ENCODE results near the gene CCDC27.

DNA sequence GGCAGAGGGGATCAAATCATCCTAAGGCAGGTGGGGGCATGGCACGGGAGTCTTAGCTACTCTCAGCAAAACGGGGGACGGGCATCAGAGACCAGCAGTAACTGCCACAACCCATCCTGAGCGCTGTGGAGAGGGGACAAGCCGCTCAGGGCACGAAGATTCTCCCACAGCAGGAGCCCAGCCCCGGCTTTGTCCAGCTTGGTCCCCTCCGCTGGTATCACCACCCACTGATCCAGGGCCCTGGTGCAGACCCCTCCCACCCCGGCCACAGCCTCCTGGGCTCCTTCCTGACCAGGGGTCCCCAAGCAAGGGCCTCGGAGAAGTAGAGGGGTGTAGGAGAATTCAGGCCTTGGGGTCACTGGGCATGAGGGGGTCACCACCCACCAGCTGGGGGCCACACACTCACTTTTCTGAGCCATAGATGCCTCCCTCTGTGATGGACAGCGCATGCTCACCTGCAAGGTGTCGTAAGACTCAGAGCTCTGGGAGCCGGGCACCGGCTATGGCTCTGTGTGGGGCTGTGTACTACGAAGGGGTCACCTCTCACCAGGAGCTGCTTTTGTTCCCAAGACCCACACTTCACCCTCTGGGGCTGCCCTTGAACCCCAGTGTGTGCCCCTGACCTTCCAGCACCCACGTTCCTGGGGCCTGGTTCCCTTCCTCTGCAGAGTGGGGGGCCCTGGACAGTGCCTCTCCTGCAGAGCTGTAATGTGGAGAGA is 18.0 kb downstream of the CCDC27 start:
- no peak for TF ChIP-seq ZNF274 (IDR thresholded peaks at IDR 0.05; ENCODE audit: low read depth, low read length)
- TF ChIP-seq YY1 (IDR thresholded peaks at IDR 0.05; ENCODE audit: insufficient read depth, insufficient read length): no peak

All from NT2/D1 (cell line).